Peyer's patch (tissue), 4 donors: ENCODE measurements around the gene NME9.

Experiments
- POLR2A ChIP-seq, 2 donors: fragments of 450-650 bp; IDR thresholded peaks; one replicate each; pipeline ENCODE4 v1.5.1; 2017; ENCODE audit warnings: antibody characterized with exemption in 2 of 2, mild to moderate bottlenecking in 2 of 2, moderate library complexity in 2 of 2
- TF ChIP-seq, protein P1 (sequence below), 6 experiments: fragments of 450-650 bp in 4 of 6; fragments of 200-600 bp in 2 of 6; sonication (generic) in 1 of 6; IDR thresholded peaks; one replicate each; pipeline ENCODE4 v1.5.1; 2017 to 2019; ENCODE audit warnings: antibody characterized with exemption in 6 of 6, mild to moderate bottlenecking in 3 of 6, moderate library complexity in 1 of 6

DNA sequence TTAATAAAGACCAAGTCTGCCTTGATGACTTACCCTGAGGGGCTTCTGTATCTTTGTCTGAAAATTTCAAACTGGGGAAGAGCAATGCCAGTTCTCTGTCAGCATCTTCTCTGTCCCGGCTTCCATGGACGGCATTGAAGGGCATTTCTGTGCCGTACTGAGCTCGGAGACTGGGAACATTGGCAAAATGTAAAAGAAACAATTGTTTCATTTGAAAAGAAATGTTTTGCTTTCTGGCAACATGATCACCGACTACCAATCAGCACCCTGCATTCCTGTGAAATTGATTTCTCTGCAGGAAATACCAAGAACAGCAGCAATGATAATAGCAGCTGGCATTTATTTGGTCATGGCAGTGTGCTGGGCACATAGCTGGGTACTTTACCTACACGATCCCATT lies 26.2 kb downstream of the NME9 start:
- TF ChIP-seq, protein P1, sequence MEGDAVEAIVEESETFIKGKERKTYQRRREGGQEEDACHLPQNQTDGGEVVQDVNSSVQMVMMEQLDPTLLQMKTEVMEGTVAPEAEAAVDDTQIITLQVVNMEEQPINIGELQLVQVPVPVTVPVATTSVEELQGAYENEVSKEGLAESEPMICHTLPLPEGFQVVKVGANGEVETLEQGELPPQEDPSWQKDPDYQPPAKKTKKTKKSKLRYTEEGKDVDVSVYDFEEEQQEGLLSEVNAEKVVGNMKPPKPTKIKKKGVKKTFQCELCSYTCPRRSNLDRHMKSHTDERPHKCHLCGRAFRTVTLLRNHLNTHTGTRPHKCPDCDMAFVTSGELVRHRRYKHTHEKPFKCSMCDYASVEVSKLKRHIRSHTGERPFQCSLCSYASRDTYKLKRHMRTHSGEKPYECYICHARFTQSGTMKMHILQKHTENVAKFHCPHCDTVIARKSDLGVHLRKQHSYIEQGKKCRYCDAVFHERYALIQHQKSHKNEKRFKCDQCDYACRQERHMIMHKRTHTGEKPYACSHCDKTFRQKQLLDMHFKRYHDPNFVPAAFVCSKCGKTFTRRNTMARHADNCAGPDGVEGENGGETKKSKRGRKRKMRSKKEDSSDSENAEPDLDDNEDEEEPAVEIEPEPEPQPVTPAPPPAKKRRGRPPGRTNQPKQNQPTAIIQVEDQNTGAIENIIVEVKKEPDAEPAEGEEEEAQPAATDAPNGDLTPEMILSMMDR (IDR thresholded peaks at IDR 0.05): no peak
- no peak for TF ChIP-seq POLR2A (IDR thresholded peaks at IDR 0.05)
